Kidney (tissue), 14 donors: Measurements from ENCODE around the gene ESF1. TPM values are rescaled to one million over a fixed set of nuclear protein-coding genes. Genes with fewer than 3 reads are reported as not detected.

Experiments used
- DNase-seq, 5 donors: peaks; one replicate each; pipeline ENCODE4 v3.0.0-alpha.2; 2013 to 2020
- FAIRE-seq: peaks from 2 replicates; lab custom pipeline; 2012; peaks lifted over from hg19 to GRCh38; lab: Jason Lieb, UNC
- H3K27ac ChIP-seq, 2 donors: one replicate each; pipeline ENCODE4 v1.7.0; 2013; ENCODE audit warnings: low read depth in 2 of 2, low read length in 2 of 2, inconsistent platforms in 1 of 2
- H3K27me3 ChIP-seq: one replicate; pipeline ENCODE4 v1.7.1; 2013; ENCODE audit warnings: low read length, inconsistent platforms; ENCODE audit not compliant: control insufficient read depth, insufficient read depth
- H3K36me3 ChIP-seq, 3 donors: one replicate each; pipeline versions ENCODE4 v1.7.0 to v1.7.1; 2013; ENCODE audit warnings: low read length in 3 of 3, control low read depth in 1 of 3, inconsistent platforms in 1 of 3; ENCODE audit not compliant: insufficient read depth in 3 of 3, control insufficient read depth in 2 of 3
- H3K4me1 ChIP-seq, 3 donors: one replicate each; pipeline versions ENCODE4 v1.7.0 to v1.7.1; 2013; ENCODE audit warnings: low read length in 3 of 3, inconsistent platforms in 1 of 3, low read depth in 1 of 3; ENCODE audit not compliant: control insufficient read depth in 2 of 3, insufficient read depth in 2 of 3
- H3K4me3 ChIP-seq, 3 donors: one replicate each; pipeline versions ENCODE4 v1.7.0 to v1.8.1; 2013; ENCODE audit warnings: low read length in 3 of 3, control low read depth in 1 of 3, inconsistent platforms in 1 of 3
- H3K9ac ChIP-seq, 3 donors: one replicate each; pipeline versions ENCODE4 v1.7.0 to v1.7.1; 2013; ENCODE audit warnings: low read length in 3 of 3, control low read depth in 1 of 3, inconsistent platforms in 1 of 3
- H3K9me3 ChIP-seq, 3 donors: one replicate each; pipeline versions ENCODE4 v1.7.0 to v1.7.1; 2013; ENCODE audit warnings: low read length in 3 of 3, control low read depth in 1 of 3, inconsistent platforms in 1 of 3; ENCODE audit not compliant: control insufficient read depth in 2 of 3, insufficient read depth in 1 of 3
- CTCF ChIP-seq: IDR thresholded peaks from 3 replicates; pipeline ENCODE4 v1.5.1; 2012; ENCODE audit warnings: mild to moderate bottlenecking, moderate library complexity, borderline replicate concordance; ENCODE audit not compliant: insufficient read depth; ENCODE audit errors: extremely low read depth
- intact Hi-C: fragments of 100-400 bp; cut with DNase I; formaldehyde crosslinking; loops from one replicate; pipeline ENCODE4 v1.11.1; 2022
- polyA plus RNA-seq: library from polyadenylated mRNA; stranded (reverse); fragments of 350-450 nt; fragmentation: Illumina TruSeq; extraction: RNeasy Lipid Tissue Mini Kit (QIAGEN cat#74804); gene quantifications from one replicate; pipeline ENCODE4 v1.2.3, GENCODE V29; 2014; ENCODE audit warnings: low read depth, low replicate concordance; ENCODE audit not compliant: insufficient read depth
- total RNA-seq: library from RNA; stranded (reverse); fragmentation: NEBNext Ultra II Directional; extraction: Animal tissue kit (Norgen Biotek cat#: 25700); gene quantifications from one replicate; pipeline ENCODE4 v1.2.1, GENCODE V29; 2021
- donor health status: control.
- donor health status: control.
- donor health status: control.
- donor health status: control.
- donor health status: control.
- donor health status: DM: yes; HTN: yes; CAD: no.
- donor health status: Normal renal cell carcinoma (clear cell type).

The ESF1 gene
- total and polyA plus RNA-seq, 2 donors from 2014 or later = 4.9 to 12.6 TPM

DNA sequence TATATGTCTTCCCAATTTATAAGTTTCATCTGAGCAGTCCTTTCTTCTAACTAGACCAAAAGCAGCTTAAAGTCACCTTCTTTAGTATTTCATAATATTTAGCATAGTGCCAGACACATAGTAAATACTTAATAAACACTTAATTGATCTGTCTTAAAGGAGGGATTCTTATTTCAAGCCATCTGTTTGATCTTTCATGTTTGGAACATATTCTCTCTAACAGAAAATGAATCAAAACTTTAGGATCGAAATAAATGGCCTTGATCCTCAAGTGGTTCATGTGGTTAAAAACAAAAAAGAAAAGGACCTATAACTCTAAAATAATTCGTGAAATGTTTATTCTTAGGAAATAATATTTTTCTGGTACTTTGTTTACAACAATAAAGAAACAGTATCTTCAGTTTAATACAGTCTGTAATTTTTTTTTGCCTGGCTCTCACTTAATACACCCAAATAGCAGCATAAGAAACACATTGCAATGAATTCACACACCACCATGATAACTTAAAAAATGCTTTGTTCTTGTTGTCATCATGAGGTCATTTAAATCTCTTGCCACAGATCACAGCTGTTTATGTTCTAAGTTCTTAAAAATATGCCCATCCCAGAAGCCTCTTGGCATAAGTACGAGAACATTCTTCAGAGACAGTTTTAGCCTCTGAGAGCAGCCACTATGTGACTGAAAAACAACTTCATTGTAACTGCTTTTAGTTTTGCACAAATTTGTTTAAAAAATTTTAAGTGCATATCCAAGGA is 48.1 kb downstream of the ESF1 start:
- intact Hi-C loops = no loop called here
- Histone ChIP-seq H3K27ac (no peak overlapping the region), H3K9me3 (peaks cover 0 to 9% (median 0%) of the 10 kb centered on the region in 3 donors), H3K9ac (no peak overlapping the region), H3K27me3 (no peaks in the 10 kb centered on the region), H3K4me3 (no peak overlapping the region), H3K4me1 (no peaks in the 10 kb centered on the region), H3K36me3 (peaks cover 4 to 10% (median 7%) of the 10 kb centered on the region in 3 donors)
- FAIRE-seq (no peak), DNase-seq (peak in 1 of 5 donors; percentile 0)
- no peak for TF ChIP-seq CTCF

GRCh38 chr20:13735826-13736225 is 48.9 kb downstream of the ESF1 start:
- DNase-seq = no peak
- Histone ChIP-seq H3K36me3 (peaks cover 4 to 11% (median 7%) of the 10 kb centered on the region in 3 donors), H3K9ac (no peak overlapping the region), H3K27ac (no peak overlapping the region), H3K4me1 (no peaks in the 10 kb centered on the region), H3K27me3 (no peaks in the 10 kb centered on the region), H3K4me3 (no peak overlapping the region), H3K9me3 (peaks cover 0 to 9% (median 0%) of the 10 kb centered on the region in 3 donors)
- FAIRE-seq = no peak
- intact Hi-C loops = no loop called here
- no peak for TF ChIP-seq CTCF

GRCh38 chr20:13723011-13723410 is 61.7 kb downstream of the ESF1 start:
- TF ChIP-seq CTCF = no peak
- no peak for DNase-seq
- FAIRE-seq = no peak
- H3K27ac ChIP-seq = no peak overlapping the region
- no peaks in the 10 kb centered on the region for H3K4me1 ChIP-seq
- no peak overlapping the region for H3K4me3 ChIP-seq
- no peak overlapping the region for H3K9ac ChIP-seq
- H3K36me3 ChIP-seq = peaks cover 2 to 8% (median 7%) of the 10 kb centered on the region in 3 donors
- no peaks in the 10 kb centered on the region for H3K9me3 ChIP-seq
- no peaks in the 10 kb centered on the region for H3K27me3 ChIP-seq
- intact Hi-C loops = no loop called here
